ENCODE measurements around the gene ITIH4.

ITIH4 gene

DNA sequence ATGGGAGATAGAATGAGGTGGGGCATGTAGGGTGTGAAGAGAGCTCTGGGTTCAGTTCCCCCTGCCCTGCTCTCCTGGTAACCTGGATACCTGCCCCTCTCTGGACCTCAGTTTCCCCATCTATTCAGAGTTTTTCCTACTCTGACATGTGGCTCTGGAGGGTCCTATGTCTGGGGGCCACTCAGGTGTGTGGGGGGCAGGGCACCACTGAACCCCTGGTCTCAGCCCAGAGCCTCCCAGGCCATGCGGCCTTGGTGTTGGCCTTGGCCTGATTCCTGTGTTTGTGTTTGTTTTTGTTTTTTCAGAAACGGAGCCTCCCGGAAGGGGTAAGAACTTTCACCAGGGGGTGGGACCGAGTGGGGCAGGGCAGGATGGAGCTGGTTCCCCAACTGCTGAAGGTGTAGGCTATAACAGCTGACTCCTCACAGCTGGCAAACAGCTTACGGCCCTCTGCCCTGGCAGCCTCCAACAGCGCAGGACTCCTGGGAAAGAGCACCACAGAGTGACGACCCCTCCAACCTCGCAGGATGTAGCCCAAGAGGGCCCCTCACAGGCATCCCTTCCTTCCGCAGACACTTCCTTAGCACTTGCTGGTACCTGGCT lies 35.1 kb downstream of the ITIH4 start:
- DNase-seq = no peak

DNA sequence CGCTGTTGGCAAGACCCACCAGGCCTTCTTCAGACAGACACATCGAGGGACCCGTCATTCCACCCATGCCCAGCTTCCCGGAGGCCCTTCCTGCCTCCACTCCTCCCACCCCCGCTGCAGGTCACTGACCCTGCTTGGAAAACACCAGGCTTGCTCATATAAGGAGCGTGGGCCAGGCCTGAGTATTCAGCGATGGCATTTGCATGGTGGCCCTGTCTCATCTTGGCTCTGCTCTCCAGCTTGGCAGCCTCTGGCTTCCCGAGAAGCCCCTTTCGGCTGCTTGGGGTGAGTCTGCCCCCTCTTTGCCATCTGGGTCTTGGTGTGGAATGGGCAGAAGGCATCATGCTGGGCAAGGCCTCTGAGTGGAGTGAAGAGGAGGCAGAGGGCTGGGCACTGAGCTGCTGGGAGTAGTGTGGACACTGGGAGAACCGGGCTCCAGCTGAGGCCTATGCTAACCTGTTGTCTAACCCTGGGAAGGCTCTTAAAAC lies 35.8 kb downstream of the ITIH4 start, which contains the start of gene ITIH3:
Gene ITIH3, plus strand, starts transcription at position 185 of the 488 bp plus-strand sequence. Its CDS starts 8 bp downstream, at position 193.
- DNase-seq = no peak

DNA sequence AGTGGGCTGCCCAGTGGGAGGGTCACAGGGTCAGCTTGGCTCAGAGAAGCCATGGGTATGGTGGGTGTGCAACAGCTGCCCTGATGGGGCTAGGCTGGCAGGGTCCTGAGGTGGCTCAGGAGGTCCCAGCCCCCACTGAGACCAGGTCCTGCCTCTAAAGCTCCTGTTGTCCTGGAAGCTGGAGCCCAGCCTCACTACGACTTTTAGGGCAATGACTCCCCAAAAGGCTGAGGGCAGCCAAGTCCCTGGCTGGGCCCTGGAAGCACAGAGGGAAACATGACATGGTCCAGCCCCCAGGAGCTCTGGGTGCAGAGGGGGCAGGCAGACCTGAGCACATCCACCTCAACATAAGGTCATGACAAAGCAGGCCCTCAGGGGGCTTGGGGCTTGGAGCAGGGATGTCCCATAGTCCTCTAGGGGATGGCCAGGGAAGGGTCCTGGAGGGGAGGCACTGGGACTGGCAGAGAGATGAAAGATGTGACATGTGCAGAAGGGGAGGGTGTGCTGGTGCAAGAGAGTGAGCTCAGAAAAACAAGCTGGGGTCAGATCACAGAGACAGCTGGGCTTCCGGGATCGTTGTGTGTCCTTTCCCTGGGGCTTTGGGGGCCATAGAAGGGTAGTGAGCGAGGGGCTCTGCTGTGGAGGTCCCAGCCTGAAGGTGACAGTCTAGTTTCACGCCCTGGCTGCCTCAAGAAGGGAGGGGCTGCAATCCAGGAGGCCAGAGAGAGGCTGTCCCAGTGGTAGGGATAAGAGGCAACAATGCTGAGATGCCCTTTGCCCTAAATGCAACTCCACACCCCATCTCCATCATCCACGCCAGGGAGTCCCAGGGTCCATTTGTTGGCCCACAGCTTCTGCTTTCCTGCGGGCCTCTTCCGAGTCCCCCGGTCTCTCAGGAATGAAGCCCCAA lies 36.5 kb downstream of the ITIH4 start:
- no peak for DNase-seq

DNA sequence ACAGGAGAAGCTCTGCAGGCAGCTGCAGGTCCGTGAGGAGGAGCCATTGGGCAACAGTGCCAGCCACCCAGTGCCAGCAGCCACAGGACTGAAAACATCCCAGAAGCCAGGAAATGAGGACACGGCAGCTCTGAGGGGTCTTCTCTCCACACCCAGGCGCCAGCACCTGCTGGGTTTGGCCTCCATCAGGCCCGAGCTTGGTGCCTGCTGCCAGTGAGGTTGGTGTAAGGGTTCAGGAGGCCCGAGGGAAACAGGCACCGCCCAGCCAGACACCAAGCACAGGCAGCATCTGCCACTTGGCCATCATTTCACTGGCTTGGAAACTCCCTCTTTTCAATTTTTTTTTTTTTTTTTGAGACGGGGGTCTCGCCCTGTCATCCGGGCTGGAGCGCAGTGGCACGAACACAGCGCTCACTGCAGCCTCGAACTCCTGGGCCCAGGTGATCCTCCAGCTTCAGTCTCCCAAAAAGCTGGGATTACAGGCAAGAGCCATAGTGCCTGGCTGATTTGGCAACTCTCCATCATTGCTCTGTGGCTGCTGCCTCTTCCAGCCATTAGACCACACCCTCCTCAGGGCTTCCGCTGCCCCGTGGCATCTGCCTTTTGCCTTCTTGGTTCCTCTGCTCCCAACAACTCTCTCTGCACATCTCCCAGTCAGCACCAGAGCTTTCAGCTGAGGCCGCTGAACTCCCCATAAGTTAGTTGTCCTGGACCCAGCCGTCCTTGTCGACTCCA lies 37.3 kb downstream of the ITIH4 start:
- DNase-seq = no peak

DNA sequence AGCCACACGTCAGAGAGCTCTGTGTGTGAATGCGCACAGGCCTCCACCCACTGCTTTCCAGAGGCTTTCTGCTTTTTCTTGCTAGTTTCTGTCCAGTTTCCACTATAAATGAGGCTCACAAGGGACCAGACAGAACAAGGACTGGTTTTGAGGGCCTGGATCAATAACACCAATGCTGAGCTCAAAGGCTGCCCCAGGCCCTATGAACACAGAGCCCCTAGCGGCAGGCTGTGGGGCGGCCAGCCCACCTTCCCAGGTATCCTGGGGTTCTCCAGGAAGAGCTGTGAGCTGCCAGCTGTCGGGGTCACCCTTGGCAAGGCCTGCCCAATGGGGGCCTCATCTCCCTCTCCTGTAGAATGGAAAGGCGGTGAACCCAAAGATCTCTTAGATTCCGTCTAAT lies 38.1 kb downstream of the ITIH4 start:
- no peak for DNase-seq

DNA sequence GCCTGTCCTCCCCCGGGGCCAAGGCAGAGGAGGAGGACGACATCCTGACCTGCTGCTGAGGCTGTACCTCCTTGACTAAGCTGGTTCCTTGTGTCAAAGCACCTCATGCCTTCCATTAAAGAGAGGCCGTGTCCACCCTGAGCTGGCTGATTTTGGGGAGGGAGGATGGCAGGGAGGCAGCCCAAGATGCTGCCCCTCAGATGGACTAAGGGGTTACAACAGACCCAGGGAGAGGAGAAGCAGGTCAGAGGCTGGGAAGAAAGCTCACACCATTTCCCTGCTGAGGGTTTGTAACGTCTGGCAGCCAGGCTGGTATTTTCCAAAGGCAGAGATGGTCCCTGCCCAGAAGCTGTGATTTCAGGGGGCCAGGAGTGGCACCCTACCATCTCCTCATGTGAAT lies 38.5 kb downstream of the ITIH4 start:
- no peak for DNase-seq

DNA sequence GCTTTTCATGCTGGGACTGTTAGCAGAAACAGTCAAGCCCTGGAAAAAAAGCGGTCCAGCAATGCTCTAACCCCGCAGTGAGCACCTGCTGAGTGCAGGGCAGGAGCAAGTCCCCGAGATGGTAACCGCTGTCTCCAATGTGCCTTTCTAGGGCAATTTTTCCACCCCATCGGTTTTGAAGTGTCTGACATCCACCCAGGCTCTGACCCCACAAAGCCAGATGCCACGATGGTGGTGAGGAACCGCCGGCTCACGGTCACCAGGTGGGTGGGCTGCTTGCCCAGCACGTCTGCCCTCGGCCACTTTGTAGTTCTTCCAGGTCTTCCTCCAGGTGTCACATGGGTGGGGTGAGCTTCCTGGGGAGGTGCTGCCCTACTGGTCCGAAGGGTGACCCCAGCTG lies 39.1 kb downstream of the ITIH4 start:
- DNase-seq = no peak

DNA sequence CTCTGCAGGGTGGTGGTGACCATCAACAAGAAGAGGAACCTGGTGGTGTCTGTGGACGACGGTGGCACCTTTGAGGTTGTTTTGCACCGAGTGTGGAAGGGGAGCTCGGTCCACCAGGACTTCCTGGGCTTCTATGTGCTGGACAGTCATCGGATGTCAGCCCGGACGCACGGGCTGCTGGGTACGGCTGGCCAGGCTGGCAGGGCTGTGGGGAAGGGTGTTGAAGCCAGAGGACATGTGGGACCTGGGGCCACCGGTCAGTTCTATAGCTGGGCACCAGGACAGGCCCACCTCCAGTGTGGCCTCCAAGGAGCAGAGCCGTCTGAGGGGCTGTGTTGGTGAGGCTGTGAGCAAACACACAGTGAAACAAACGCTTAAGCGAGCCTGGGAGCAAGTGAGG lies 39.7 kb downstream of the ITIH4 start:
- DNase-seq = no peak

DNA sequence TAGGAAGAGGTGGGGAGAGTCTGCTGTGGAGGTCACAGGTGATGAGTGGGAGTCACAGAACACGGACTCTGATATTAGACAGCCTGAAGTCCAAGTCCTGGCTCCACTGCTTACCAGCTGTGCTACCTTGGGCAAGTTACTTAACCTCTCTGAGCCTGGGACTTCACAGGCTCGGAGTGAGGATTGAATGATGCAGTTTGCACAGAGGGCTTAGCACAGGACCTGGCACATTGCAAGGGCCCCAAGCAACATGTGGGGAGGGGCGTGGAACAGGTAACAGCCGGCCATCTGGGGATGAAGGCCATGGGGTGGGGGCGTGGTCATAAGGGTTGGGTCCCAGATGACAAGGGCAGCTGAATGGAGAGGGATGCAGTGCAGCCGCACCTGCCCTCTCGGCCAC lies 40.1 kb downstream of the ITIH4 start:
- DNase-seq = no peak

DNA sequence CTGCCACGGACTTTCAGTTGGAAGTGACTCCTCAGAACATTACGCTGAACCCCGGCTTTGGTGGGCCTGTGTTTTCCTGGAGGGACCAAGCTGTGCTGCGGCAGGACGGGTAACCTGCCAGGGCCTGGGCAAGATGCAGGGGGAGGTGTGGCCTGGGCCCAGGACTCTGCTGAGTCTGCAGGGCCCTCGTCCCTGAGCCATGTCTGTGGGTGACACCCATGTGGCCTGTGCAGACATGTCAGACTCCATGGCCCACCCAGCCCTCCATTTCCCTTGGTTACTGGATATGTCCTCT lies 40.8 kb downstream of the ITIH4 start:
- DNase-seq = no peak

DNA sequence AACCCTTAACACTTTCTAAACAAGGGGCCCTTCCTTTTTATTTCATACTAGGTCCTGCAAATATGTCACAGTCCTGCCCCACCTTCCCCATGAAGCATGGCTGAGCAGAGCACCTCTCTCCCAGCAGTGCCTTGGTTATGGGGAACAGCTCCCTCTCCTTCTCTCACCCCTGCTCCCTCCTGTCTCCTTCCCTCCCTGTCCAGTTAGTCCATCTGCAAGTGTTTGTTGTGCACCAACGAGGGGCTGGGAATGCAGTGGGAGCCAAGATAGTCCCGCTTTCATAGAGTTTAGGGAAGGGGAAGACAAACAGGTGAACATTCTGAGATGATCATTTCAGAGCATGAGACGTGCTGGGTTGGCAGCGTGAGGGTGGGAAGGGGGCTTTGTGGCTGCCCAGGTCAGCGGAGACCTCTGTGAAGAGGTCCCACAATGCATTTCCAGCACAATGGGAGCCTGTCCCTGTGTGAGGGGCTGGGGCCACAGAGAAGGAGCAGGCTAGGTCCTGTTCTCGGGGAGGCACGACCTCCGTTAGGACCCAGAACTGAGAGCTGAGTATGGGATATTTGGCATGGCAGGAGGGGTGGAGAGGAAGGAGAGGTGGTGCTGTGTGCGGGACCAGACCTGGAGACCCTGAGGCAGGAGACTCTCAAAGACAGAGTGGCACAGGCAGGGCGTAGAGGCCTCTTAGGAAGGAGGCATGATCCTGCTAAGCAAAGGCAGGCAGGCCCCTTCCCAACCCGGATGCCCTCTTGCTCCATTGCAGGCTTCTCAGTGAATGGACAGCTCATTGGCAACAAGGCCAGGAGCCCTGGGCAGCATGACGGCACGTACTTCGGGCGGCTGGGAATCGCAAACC lies 41.4 kb downstream of the ITIH4 start:
- DNase-seq = no peak

DNA sequence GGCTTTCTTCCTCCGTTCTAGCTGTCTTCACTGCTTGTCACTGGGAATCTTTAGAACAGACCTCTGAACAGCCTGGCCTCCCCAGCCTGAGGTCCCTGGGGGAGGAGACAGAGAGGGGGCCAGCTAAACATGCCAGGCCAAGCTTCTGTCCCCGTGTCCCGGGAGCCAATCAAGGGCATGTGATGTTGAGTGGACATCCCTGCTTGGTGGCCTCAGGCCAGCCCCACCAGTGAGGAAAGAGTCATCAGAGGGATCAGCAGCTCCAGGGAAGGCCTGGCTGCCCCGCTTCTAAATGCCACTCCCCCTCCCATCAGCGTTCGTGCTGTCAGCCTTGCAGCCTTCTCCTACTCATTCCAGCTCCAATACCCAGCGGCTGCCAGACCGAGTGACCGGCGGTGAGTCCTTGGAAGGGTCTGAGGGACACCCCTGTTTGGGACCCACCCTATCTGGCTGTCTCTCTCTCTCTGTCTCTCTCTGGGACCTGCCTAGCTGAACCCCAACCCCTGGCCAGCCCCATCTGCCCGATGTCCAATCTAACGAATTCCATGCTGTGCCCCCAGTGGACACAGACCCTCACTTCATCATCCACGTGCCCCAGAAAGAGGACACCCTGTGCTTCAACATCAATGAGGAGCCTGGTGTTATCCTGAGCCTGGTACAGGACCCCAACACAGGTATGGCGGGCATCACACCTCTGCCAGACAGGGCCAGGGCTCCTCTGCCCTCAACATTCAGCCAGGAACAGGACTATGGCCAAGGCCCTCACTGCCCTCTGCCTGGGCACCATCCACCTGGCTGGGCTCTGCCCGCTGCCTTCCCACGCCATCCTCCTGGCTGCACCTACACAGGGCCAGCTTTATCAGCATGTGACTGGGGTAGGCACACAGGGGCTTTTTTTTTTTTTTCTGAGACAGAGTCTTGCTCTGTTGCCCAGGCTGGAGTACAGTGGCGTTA lies 42.5 kb downstream of the ITIH4 start:
- DNase-seq = no peak

DNA sequence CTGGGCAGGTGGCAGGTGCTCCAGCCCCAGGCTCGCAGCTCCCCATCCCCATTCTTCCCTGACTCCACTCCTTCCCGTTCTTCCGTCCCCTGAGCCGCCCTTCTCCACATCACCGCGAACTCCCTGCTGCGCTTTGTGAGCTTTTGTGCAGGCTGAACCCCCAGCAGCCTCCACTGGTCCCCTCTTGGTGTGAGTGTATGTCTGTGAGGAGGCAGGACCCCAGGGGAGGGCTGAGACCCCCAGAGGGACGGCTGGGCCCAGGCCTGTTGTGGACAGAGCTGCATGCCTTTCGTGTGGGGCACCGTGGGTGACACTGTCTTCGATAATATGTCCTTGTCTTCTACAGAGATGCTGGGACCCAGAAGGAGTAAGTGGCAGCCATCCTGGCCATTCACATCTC lies 43.2 kb downstream of the ITIH4 start:
- DNase-seq = no peak

DNA sequence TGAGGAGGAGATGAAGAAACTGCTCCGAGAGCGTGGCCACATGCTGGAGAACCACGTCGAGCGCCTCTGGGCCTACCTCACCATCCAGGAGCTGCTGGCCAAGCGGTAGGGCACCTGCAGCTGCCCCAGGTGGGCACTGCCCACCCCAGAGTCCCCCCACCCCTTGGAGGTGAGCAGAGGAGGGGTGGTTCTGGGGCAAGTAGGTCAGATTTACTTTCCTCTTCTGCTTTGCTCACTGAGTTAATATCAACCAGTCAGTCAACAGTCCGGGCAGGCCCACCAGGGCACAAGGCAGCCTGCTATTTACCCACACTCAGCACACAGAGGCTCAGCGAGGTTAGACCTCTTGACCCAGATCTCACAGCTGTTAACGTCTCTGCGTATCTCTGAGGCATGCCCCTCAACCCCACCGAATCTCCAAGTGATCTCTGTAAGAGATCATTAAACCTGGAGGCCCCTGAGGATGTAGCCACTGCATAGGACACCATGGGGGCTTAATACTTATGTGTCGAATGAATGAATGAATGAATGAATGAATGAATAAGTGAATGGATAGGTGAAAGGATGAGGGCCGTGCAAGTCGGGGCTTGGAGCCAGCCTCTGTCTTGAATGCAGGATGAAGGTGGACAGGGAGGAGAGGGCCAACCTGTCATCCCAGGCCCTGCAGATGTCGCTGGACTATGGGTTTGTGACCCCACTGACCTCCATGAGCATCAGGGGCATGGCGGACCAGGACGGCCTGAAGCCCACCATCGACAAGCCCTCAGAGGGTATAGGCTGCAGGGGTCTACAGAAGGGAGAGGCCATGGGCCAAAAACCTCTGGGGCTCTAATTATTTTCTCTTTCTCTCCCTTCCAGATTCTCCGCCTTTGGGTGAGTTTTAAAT lies 43.9 kb downstream of the ITIH4 start:
- DNase-seq = no peak

DNA sequence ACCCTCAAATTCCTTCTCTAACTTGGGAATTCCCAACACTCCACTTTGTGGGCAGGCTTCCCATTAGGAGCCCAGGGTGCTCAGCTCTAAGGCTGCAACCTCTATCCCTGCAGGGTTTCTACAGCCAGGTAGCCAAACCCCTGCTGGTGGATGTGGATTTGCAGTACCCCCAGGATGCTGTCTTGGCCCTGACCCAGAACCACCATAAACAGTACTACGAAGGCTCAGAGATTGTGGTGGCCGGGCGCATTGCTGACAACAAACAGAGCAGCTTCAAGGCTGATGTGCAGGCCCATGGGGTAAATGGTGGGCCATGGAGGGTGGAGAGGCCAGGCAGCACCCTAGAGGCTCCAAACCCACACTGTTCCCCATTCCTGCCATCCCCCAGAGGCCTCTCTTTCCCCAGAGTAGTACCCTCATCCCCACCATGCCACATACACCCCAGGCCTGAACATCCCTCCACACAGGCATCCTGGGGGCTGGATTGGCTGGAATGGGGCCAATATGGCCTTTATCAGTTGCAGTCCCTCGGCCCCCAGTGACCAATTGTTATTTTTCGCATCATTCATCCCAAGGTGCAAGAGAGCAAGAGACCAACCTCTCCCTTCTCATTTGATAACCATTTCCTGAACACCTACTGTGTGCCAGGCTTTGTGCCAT lies 45.4 kb downstream of the ITIH4 start:
- DNase-seq = no peak

DNA sequence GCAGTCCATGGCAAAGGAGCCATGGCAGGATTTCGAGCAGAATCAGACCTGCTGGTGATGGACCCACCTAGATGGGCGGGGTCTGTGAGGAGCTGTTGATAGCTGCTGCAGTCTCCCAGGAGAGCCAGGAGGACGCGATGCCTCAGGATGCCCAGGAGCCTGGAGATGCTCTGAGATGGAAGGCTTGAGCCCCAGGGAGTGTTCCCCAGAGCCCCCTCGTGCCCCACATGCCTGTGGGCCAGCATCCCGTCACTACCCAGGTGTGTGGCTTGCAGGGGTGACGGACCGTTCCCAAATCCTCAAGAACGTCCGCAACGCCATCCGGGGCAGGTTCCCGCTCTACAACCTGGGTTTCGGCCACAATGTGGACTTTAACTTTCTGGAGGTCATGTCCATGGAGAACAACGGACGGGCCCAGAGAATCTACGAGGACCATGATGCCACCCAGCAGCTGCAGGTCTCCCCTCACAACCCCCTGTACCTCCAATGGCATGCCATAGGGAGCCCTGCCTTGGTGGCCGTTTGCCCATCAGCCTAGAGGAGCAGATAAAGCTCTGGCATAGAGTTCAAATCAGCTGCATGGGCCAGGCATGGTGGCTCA lies 46.4 kb downstream of the ITIH4 start:
- no peak for DNase-seq

DNA sequence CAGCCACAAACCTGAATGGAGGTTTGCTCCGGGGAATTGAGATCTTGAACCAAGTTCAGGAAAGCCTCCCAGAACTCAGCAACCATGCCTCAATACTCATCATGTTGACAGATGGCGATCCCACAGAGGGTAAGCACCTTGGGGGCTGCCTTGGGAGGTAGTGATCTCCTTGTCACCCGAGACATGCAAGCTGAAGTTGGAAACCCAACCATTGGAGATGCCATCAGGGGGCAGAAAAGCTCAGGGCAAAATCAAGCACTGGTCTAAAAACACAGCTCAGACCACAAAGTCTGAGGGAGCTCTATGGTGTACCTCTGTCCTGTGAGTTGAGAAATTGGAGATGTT lies 47.3 kb downstream of the ITIH4 start:
- no peak for DNase-seq

DNA sequence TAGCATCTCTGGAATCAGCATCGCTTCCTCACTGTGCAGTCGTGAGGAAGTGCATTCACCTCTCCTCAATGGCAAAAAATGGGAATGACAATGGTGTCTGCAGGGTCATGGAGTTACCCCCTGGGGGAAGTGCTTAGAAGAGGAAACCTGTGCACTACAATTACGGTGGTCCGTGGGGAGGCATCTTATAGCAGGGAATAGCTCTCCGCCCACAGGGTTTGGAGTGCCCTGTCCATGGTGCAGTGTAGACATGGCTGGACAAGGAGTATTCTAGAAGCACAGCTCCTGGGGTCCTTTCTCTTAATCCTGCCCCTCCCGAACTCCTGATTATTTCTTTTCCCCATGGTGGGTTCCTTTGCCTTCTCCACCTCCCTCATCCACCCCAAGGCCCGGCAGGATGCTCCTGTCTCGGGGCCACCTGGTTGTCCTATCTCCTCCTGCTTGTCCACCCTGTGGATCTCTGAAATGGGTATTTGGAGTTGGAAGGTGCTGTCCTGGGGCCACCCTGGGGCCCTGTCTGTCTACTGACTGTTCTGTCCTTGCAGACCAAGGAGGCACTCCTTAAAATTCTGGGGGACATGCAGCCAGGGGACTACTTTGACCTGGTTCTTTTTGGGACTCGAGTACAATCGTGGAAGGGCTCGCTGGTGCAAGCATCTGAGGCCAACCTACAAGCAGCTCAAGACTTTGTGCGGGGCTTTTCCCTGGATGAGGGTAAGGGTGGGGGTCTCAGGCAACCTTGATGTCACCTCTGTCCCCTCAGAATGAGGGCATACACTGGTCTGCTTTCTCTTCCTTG lies 47.9 kb downstream of the ITIH4 start:
- DNase-seq = no peak

DNA sequence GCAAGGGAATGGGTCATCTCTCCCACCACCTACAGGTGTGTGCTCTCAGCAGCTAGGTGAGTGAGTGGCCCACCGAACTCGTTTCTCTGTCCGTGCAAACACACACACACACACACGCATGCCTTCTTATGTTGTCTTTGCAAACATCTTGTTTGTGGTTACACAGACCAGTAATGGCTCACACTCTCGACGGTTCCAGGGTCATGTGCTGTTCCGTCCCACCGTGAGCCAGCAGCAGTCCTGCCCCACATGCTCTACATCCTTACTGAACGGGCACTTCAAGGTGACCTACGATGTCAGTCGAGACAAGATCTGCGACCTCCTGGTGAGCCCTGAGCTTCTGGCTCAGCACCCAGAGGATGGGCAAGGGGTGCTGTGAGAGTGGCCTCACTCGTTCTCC lies 48.7 kb downstream of the ITIH4 start:
- DNase-seq = no peak
